GM21737 (cell line): ENCODE data around the gene CDC14A.

Experiments used
- ATAC-seq: cut with Tn5 transposase; IDR thresholded peaks from one replicate; pipeline ENCODE4 v1.9.1; 2021; ENCODE audit warnings: mild to moderate bottlenecking, moderate library complexity; ENCODE audit not compliant: unreplicated experiment

Gene CDC14A

GRCh38 chr1:100478816-100479215, 126.5 kb downstream of the CDC14A start:
- no peak for ATAC-seq

GRCh38 chr1:100479620-100480338, 127.5 kb downstream of the CDC14A start:
- ATAC-seq = no peak

GRCh38 chr1:100481303-100481702, 129.0 kb downstream of the CDC14A start:
- ATAC-seq = no peak

- ATAC-seq = no peak
These were observed 129.9 kb downstream of the CDC14A start for GRCh38 chr1:100482167-100482566.

GRCh38 chr1:100482748-100483147, 130.4 kb downstream of the CDC14A start:
- ATAC-seq = no peak

- no peak for ATAC-seq
These were observed 130.9 kb downstream of the CDC14A start for GRCh38 chr1:100483230-100483629.

GRCh38 chr1:100485855-100486258, 133.6 kb downstream of the CDC14A start:
- ATAC-seq = no peak

- no peak for ATAC-seq
These were observed 142.2 kb downstream of the CDC14A start for GRCh38 chr1:100494393-100495084.

- no peak for ATAC-seq
These were observed 144.6 kb downstream of the CDC14A start for GRCh38 chr1:100496896-100497295.

GRCh38 chr1:100497796-100498195, 145.5 kb downstream of the CDC14A start:
- no peak for ATAC-seq

- no peak for ATAC-seq
These were observed 147.0 kb downstream of the CDC14A start for GRCh38 chr1:100499194-100499811.

GRCh38 chr1:100502052-100502792, 149.9 kb downstream of the CDC14A start:
- no peak for ATAC-seq

- no peak for ATAC-seq
These were observed 153.9 kb downstream of the CDC14A start for GRCh38 chr1:100506217-100506616.

GRCh38 chr1:100510451-100510850, 158.1 kb downstream of the CDC14A start:
- ATAC-seq = no peak

- no peak for ATAC-seq
These were observed 158.8 kb downstream of the CDC14A start for GRCh38 chr1:100511058-100511457.

GRCh38 chr1:100511773-100512172, 159.5 kb downstream of the CDC14A start:
- ATAC-seq = no peak

GRCh38 chr1:100512803-100513352, 160.6 kb downstream of the CDC14A start:
- ATAC-seq = no peak

GRCh38 chr1:100516857-100517256, 164.6 kb downstream of the CDC14A start:
- ATAC-seq = no peak

GRCh38 chr1:100517515-100517914, 165.2 kb downstream of the CDC14A start:
- no peak for ATAC-seq

- no peak for ATAC-seq
These were observed 165.7 kb downstream of the CDC14A start for GRCh38 chr1:100518023-100518422.

GRCh38 chr1:100523038-100523652, 170.8 kb downstream of the CDC14A start:
- ATAC-seq = peak; percentile 84
